GM21390 (cell line): ENCODE measurements around the gene ASAP2.

Experiments used
- ATAC-seq: cut with Tn5 transposase; IDR thresholded peaks from one replicate; pipeline ENCODE4 v1.9.1; 2021; ENCODE audit not compliant: unreplicated experiment

ASAP2 gene

GRCh38 chr2:9374071-9374730, 167.6 kb downstream of the ASAP2 start:
- no peak for ATAC-seq

- ATAC-seq = no peak
These were observed 169.3 kb downstream of the ASAP2 start for GRCh38 chr2:9375857-9376428.

- ATAC-seq = no peak
These were observed 171.0 kb downstream of the ASAP2 start for GRCh38 chr2:9377461-9378097.

- ATAC-seq = no peak
These were observed 172.1 kb downstream of the ASAP2 start for GRCh38 chr2:9378433-9379390.

- no peak for ATAC-seq
These were observed 172.8 kb downstream of the ASAP2 start for GRCh38 chr2:9379391-9379755.

- ATAC-seq = no peak
These were observed 174.4 kb downstream of the ASAP2 start for GRCh38 chr2:9380702-9381628.

- ATAC-seq = no peak
These were observed 176.1 kb downstream of the ASAP2 start for GRCh38 chr2:9382604-9383235.

- ATAC-seq = no peak
These were observed 177.9 kb downstream of the ASAP2 start for GRCh38 chr2:9384521-9384920.

- no peak for ATAC-seq
These were observed 179.2 kb downstream of the ASAP2 start for GRCh38 chr2:9385841-9386240.

- no peak for ATAC-seq
These were observed 181.6 kb downstream of the ASAP2 start for GRCh38 chr2:9388199-9388681.

- ATAC-seq = no peak
These were observed 182.6 kb downstream of the ASAP2 start for GRCh38 chr2:9388950-9389911.

GRCh38 chr2:9390151-9390850, 183.7 kb downstream of the ASAP2 start:
- no peak for ATAC-seq

GRCh38 chr2:9390991-9391390, 184.4 kb downstream of the ASAP2 start:
- no peak for ATAC-seq

GRCh38 chr2:9391961-9392720, 185.5 kb downstream of the ASAP2 start:
- no peak for ATAC-seq

- ATAC-seq = no peak
These were observed 186.5 kb downstream of the ASAP2 start for GRCh38 chr2:9392898-9393765.

GRCh38 chr2:9394816-9395215, 188.2 kb downstream of the ASAP2 start:
- no peak for ATAC-seq
